GM12892 (cell line): ENCODE measurements around the gene C16orf89.

Experiments
- DNase-seq: peaks from one replicate; pipeline ENCODE4 v3.0.0; 2011; ENCODE audit not compliant: insufficient read length
- FAIRE-seq: peaks from 2 replicates; lab custom pipeline; 2011; peaks lifted over from hg19 to GRCh38; lab: Jason Lieb, UNC
- POLR2A ChIP-seq: IDR thresholded peaks from 2 replicates; pipeline ENCODE4 v1.6.1; 2011; ENCODE audit warnings: low read depth, low read length, control low read depth
- POLR2AphosphoS5 ChIP-seq: IDR thresholded peaks from 2 replicates; pipeline ENCODE4 v1.6.1; 2011; ENCODE audit warnings: low read depth, low read length, control low read depth
- TAF1 ChIP-seq: IDR thresholded peaks from 2 replicates; pipeline ENCODE4 v1.6.1; 2011; ENCODE audit warnings: low read depth, mild to moderate bottlenecking, control low read depth, low read length, borderline replicate concordance

The C16orf89 gene

DNA sequence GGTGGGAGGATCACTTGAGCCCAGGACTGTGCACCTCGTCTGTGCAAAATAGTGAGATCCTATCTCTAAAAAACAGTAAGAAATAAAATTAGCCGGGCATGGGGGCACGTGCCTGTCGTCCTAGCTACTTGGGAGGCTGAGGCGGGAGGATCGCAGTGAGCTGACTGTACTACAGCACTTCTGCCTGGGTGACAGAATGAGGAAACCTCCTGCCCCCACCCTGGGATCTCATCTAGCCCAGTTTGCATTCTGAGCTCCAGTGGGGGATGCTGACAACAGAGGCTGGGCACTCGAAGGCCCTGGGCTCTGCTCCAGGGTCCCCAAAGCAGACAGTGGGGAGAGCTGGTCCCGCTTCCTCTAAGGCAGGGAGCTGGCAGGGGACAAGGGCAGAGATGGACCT is 39.1 kb downstream of the C16orf89 start:
- no peak for DNase-seq
- TF ChIP-seq POLR2AphosphoS5 (no peak), TAF1 (no peak), POLR2A (no peak)
- no peak for FAIRE-seq

DNA sequence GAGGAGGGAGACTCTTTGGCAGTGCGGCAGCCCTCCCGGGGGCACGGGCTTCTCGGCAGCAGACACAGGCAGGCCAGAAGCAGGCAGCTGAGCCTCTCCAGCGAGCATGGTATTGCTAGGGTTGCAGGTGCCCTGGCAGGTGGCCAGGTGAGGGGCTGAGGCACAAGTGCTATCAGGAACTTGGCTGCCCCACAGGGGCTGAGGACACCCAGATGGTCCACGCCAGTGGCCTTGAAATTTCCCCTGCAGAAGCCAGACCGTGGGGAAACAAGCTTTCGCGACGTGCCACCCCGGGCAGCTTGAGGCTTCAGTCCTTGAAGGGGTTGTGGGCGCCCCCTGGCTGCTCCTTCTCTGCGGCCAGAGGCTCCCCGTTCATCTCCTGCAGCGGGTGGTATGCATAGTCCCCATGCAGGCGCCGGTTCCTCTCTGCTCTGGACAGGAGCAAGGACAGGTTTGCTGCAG is 40.6 kb downstream of the C16orf89 start:
- no peak for FAIRE-seq
- TF ChIP-seq POLR2AphosphoS5 (no peak), POLR2A (no peak), TAF1 (no peak)
- DNase-seq = no peak

DNA sequence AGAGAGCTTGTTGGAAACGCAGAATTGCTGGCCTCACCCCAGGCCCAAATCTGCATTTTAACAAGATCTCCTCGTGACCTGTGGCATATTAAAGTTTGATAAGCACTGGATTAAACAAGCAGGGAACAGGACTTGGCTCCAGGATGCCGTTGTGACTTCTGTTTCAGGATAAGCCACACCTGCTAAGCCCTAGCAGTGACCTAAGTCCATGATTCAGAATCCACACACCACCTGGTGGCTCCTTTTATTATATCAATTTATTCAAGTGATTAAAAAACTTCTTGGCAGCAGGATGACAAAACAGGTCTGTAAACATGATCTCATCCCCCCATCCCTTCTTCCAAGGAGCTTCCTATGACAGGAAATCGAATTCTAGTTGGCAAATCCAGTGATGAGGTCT is 41.1 kb downstream of the C16orf89 start:
- DNase-seq (no peak), FAIRE-seq (no peak)
- TF ChIP-seq POLR2A (no peak), TAF1 (no peak), POLR2AphosphoS5 (no peak)

- no peak for DNase-seq
- no peak for FAIRE-seq
- TF ChIP-seq TAF1 = no peak
- TF ChIP-seq POLR2A = no peak
- no peak for TF ChIP-seq POLR2AphosphoS5
These were observed 43.2 kb downstream of the C16orf89 start for GRCh38 chr16:5022521-5022920.

DNA sequence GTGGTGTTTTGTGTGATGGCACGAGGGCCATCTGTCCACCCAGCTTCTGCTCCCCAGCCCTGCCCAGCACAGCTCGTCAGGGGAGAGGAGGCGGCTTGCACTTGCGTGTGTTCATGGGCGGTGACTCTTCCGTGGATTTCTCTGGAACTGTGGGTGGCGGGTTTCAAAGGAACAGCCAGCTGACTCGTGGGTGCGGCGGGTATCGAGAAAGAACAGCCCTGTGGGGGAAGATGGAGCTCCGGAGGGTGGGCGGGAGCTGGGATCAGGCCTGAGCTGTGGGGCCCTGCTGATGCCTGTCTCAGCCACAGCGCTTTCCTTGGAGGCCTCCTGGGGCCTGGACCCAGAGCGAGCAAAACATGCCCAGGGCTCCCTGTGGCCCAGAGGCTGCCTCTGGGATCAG is 45.2 kb downstream of the C16orf89 start:
- FAIRE-seq (no peak), DNase-seq (no peak)
- TF ChIP-seq POLR2AphosphoS5 (no peak), TAF1 (no peak), POLR2A (no peak)

- no peak for TF ChIP-seq POLR2AphosphoS5
- TF ChIP-seq TAF1 = no peak
- TF ChIP-seq POLR2A = no peak
- FAIRE-seq = no peak
These were observed 46.0 kb downstream of the C16orf89 start for GRCh38 chr16:5019775-5020174.

DNA sequence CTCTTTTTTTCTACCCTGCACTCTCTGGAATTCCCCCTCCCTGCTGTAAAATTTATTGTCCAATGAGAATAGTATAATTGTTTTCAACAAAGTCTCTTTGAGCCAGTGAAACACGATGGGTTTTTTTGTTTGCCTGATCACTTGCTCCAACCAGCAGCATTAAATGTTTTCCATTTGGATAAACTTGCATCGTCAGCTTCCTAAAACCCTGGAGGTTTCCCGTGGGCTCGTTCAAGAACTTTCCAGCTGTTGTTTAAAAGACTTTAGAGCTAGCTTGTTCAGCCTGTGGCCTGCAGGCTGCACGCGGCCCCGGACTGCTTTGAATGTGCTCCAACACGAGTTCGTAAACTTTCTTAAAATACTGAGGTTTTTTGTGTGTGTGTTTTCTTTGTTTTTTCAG is 47.0 kb downstream of the C16orf89 start:
- TF ChIP-seq POLR2AphosphoS5 (no peak), TAF1 (no peak), POLR2A (no peak)
- FAIRE-seq (no peak), DNase-seq (no peak)

More at GRCh38 chr16:5019775-5020174, 46.0 kb downstream of the C16orf89 start:
- no peak for DNase-seq

GRCh38 chr16:5017678-5017969 is 48.1 kb downstream of the C16orf89 start:
- FAIRE-seq (no peak), DNase-seq (no peak)
- TF ChIP-seq POLR2A (no peak), POLR2AphosphoS5 (no peak), TAF1 (no peak)

DNA sequence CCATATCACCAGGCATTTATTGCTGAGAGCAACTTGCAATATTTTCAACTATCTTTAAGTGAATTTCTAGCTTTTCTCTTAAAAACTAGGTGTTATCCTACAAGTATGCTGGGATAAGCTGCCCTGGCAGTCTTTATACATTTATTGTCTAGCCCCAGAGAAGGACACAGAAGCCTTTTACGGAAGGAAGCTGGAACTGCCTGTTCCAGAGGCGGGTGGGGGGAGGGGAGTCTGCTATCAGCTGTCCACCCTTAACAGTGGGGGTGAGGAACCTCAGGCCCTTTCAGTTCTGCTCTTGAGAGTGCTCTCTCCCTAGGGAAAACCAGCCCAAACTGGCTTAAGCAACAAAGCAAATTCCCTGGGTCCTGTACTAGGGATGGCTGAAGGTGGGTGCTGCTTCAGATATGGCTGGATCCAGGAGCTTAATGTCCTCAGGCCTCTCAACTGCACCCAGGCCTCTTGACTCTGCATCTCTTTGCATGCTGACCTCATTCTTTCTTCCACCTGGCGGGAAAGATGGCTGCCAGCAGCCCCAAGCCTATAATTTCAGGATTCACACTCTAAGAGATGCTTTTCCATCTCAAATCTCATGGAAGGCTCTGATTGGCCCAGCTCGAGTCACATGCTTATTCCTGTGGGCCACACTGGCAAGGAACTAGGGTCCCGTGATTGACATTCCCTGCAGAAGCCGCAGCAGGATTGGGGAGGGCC is 48.6 kb downstream of the C16orf89 start:
- TF ChIP-seq POLR2AphosphoS5 (no peak), POLR2A (no peak), TAF1 (no peak)
- no peak for FAIRE-seq
- no peak for DNase-seq

GRCh38 chr16:5015887-5016286 is 49.9 kb downstream of the C16orf89 start:
- DNase-seq = no peak
- no peak for TF ChIP-seq POLR2AphosphoS5
- no peak for TF ChIP-seq TAF1
- TF ChIP-seq POLR2A = no peak
- FAIRE-seq = no peak

DNA sequence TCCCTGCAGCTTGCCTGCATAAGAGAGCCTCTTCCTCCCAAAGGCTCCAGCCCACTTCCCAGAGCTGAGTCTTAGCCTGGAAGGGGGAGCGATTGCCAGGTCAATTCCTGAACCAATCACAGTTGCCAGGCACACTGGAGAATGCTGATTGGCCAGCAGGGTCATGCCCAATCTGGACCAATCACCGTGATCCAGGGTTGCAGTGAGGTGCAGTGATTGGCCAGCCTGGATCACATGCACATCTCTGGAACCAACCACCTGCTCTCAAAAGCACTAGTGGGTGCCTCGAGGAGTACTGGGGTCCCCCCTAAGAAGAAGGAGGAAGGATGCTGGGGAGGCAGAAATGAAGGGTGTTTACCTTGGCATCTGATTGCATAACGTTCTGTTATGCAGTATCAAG is 50.4 kb downstream of the C16orf89 start:
- FAIRE-seq (no peak), DNase-seq (no peak)
- no peak for TF ChIP-seq POLR2A
- no peak for TF ChIP-seq TAF1
- no peak for TF ChIP-seq POLR2AphosphoS5

- no peak for FAIRE-seq
- no peak for DNase-seq
- TF ChIP-seq POLR2A (no peak), TAF1 (no peak), POLR2AphosphoS5 (no peak)
These were observed 52.9 kb downstream of the C16orf89 start for GRCh38 chr16:5012887-5013286.

GRCh38 chr16:5011637-5012036 is 54.1 kb downstream of the C16orf89 start:
- no peak for FAIRE-seq
- TF ChIP-seq POLR2A = no peak
- TF ChIP-seq POLR2AphosphoS5 = no peak
- no peak for TF ChIP-seq TAF1
- no peak for DNase-seq
